WERI-Rb-1 (cell line): Measurements from ENCODE around the gene RAMP2.
A peak's percentile ranks its signal among the peaks of the same experiment; 100 is the strongest.
"Not testable (repeated sequence)": the region's sequence is repeated elsewhere in the genome, so short reads cannot be mapped to it uniquely, and the experiment has no call there.

Experiments
- DNase-seq: peaks from one replicate; pipeline ENCODE4 v3.0.0-alpha.2; 2020
- H3K27ac ChIP-seq: fragments of 250-450 bp; sonication (Bioruptor Pico); 2 replicates; pipeline ENCODE4 v1.5.1; 2020; ENCODE audit warnings: mild to moderate bottlenecking, moderate library complexity
- H3K27me3 ChIP-seq: fragments of 250-450 bp; sonication (Bioruptor Pico); 2 replicates; pipeline ENCODE4 v1.5.1; 2021; ENCODE audit warnings: mild to moderate bottlenecking, low read depth, moderate library complexity; ENCODE audit not compliant: insufficient read depth, severe bottlenecking
- H3K36me3 ChIP-seq: fragments of 250-450 bp; sonication (Bioruptor Pico); 2 replicates; pipeline ENCODE4 v1.5.1; 2020; ENCODE audit warnings: mild to moderate bottlenecking, moderate library complexity
- H3K4me3 ChIP-seq: 2 replicates; pipeline ENCODE4 v1.5.1; 2011; ENCODE audit warnings: low read depth, mild to moderate bottlenecking, control low read depth, low read length
- H3K9me3 ChIP-seq: fragments of 250-450 bp; sonication (Bioruptor Pico); 2 replicates; pipeline ENCODE4 v1.5.1; 2021; ENCODE audit warnings: mild to moderate bottlenecking, moderate library complexity; ENCODE audit not compliant: severe bottlenecking
- CTCF ChIP-seq: IDR thresholded peaks from 2 replicates; pipeline ENCODE4 v1.5.1; 2011; ENCODE audit warnings: low read depth, mild to moderate bottlenecking, control low read depth, inconsistent platforms, low read length

RAMP2 gene

GRCh38 chr17:42767512-42767911 lies 6.5 kb downstream of the RAMP2 start:
- TF ChIP-seq CTCF = no peak
- DNase-seq = no peak

GRCh38 chr17:42768006-42768405 lies 7.0 kb downstream of the RAMP2 start:
- H3K27me3 ChIP-seq, H3K9me3 ChIP-seq, H3K4me3 ChIP-seq, H3K27ac ChIP-seq, H3K36me3 ChIP-seq, DNase-seq: not testable (repeated sequence)

More at GRCh38 chr17:42767512-42767911, 6.5 kb downstream of the RAMP2 start:
- Histone ChIP-seq H3K4me3 (no peak overlapping the region), H3K27ac (no peak overlapping the region), H3K9me3 (no peaks in the 10 kb centered on the region), H3K36me3 (no peaks in the 10 kb centered on the region), H3K27me3 (no peaks in the 10 kb centered on the region)

GRCh38 chr17:42769964-42770363 lies 8.9 kb downstream of the RAMP2 start:
- H3K36me3 ChIP-seq = not testable (repeated sequence)

GRCh38 chr17:42772945-42773289 lies 11.9 kb downstream of the RAMP2 start:
- TF ChIP-seq CTCF = no peak
- peak overlapping the region; percentile 77 for H3K27ac ChIP-seq
- DNase-seq = no peak

More at GRCh38 chr17:42769964-42770363, 8.9 kb downstream of the RAMP2 start:
- H3K9me3 ChIP-seq, H3K27me3 ChIP-seq, H3K27ac ChIP-seq, DNase-seq, H3K4me3 ChIP-seq: not testable (repeated sequence)

GRCh38 chr17:42773290-42774035 lies 12.4 kb downstream of the RAMP2 start, which contains the start of gene VPS25:
TSS of gene VPS25 (plus strand) at chr17:42773449. CDS start at chr17:42773476, 27 bp downstream.
- Histone ChIP-seq H3K4me3 (peak within 1 kb of the TSS; percentile 91), H3K27me3 (no peaks in the 10 kb centered on the region), H3K27ac (peak within 1 kb of the TSS; percentile 77), H3K36me3 (peaks cover 35% of the 10 kb centered on the region), H3K9me3 (no peaks in the 10 kb centered on the region)
- peak; percentile 30; the same call in 1 of the 2 replicates for TF ChIP-seq CTCF
- DNase-seq = peak; percentile 87

More at GRCh38 chr17:42772945-42773289, 11.9 kb downstream of the RAMP2 start:
- H3K9me3 ChIP-seq = no peaks in the 10 kb centered on the region
- H3K27me3 ChIP-seq = no peaks in the 10 kb centered on the region
- H3K36me3 ChIP-seq = peaks cover 31% of the 10 kb centered on the region
- H3K4me3 ChIP-seq = peak overlapping the region; percentile 91

GRCh38 chr17:42774066-42774745 lies 13.2 kb downstream of the RAMP2 start:
- Histone ChIP-seq H3K36me3 (peaks cover 42% of the 10 kb centered on the region), H3K4me3 (peak overlapping the region; percentile 91), H3K27ac (peak overlapping the region; percentile 77), H3K9me3 (no peaks in the 10 kb centered on the region), H3K27me3 (no peaks in the 10 kb centered on the region)
- DNase-seq = no peak
- no peak for TF ChIP-seq CTCF
